GM18505 (cell line): Measurements from ENCODE around the gene ANXA10.
"Not testable (repeated sequence)": the region's sequence is repeated elsewhere in the genome, so short reads cannot be mapped to it uniquely, and the experiment has no call there.

Source experiments
- ATAC-seq: cut with Tn5 transposase; IDR thresholded peaks from one replicate; pipeline ENCODE4 v1.9.1; 2021; ENCODE audit not compliant: unreplicated experiment
- POLR2A ChIP-seq: IDR thresholded peaks from 4 replicates; pipeline ENCODE4 v1.6.1; 2011; ENCODE audit warnings: borderline replicate concordance; ENCODE audit not compliant: insufficient read depth, insufficient read length; ENCODE audit errors: extremely low read depth

Gene ANXA10

GRCh38 chr4:168095776-168096406, 3.6 kb downstream of the ANXA10 start:
- no peak for TF ChIP-seq POLR2A
- ATAC-seq, result no peak

- ATAC-seq, result no peak
- TF ChIP-seq POLR2A, result no peak
Observed at GRCh38 chr4:168096407-168096784, 4.1 kb downstream of the ANXA10 start.

- TF ChIP-seq POLR2A, result no peak
- ATAC-seq, result no peak
Observed at GRCh38 chr4:168097161-168097560, 4.8 kb downstream of the ANXA10 start.

- TF ChIP-seq POLR2A, result no peak
- ATAC-seq, result no peak
Observed at GRCh38 chr4:168098248-168098717, 5.9 kb downstream of the ANXA10 start.

GRCh38 chr4:168099195-168099594, 6.9 kb downstream of the ANXA10 start:
- no peak for TF ChIP-seq POLR2A
- no peak for ATAC-seq

GRCh38 chr4:168101026-168101425, 8.7 kb downstream of the ANXA10 start:
- no peak for TF ChIP-seq POLR2A
- ATAC-seq, result no peak

- ATAC-seq, result no peak
- TF ChIP-seq POLR2A, result no peak
Observed at GRCh38 chr4:168102403-168102802, 10.1 kb downstream of the ANXA10 start.

- no peak for TF ChIP-seq POLR2A
- no peak for ATAC-seq
Observed at GRCh38 chr4:168109527-168109926, 17.2 kb downstream of the ANXA10 start.

- not testable (repeated sequence) for ATAC-seq
Observed at GRCh38 chr4:168113059-168113458, 20.7 kb downstream of the ANXA10 start.

GRCh38 chr4:168118116-168118655, 25.8 kb downstream of the ANXA10 start:
- TF ChIP-seq POLR2A, result no peak
- no peak for ATAC-seq

- ATAC-seq, result no peak
- TF ChIP-seq POLR2A, result no peak
Observed at GRCh38 chr4:168119100-168119499, 26.8 kb downstream of the ANXA10 start.

- TF ChIP-seq POLR2A, result no peak
- no peak for ATAC-seq
Observed at GRCh38 chr4:168119890-168120289, 27.6 kb downstream of the ANXA10 start.

GRCh38 chr4:168120811-168121210, 28.5 kb downstream of the ANXA10 start:
- TF ChIP-seq POLR2A, result no peak

GRCh38 chr4:168124008-168124641, 31.8 kb downstream of the ANXA10 start:
- ATAC-seq, result no peak
- TF ChIP-seq POLR2A, result no peak

More at GRCh38 chr4:168120811-168121210, 28.5 kb downstream of the ANXA10 start:
- no peak for ATAC-seq

- ATAC-seq, result no peak
- no peak for TF ChIP-seq POLR2A
Observed at GRCh38 chr4:168126952-168127351, 34.6 kb downstream of the ANXA10 start.

GRCh38 chr4:168128601-168129000, 36.3 kb downstream of the ANXA10 start:
- ATAC-seq, result no peak
- TF ChIP-seq POLR2A, result no peak
